Endodermal cell (in vitro differentiated cells): Measurements from ENCODE around the gene MBP. TPM values are rescaled to one million over a fixed set of nuclear protein-coding genes. Genes with fewer than 3 reads are reported as not detected.

Experiments used
- DNase-seq: peaks from one replicate; pipeline ENCODE4 v3.0.0-alpha.2; 2017
- H3K27ac ChIP-seq: 2 replicates; pipeline ENCODE4 v1.5.1; 2013; ENCODE audit warnings: mild to moderate bottlenecking, low read depth, low read length, moderate library complexity
- H3K27me3 ChIP-seq: 2 replicates; pipeline ENCODE4 v1.6.1; 2013; ENCODE audit warnings: mild to moderate bottlenecking, low read length, moderate library complexity; ENCODE audit not compliant: insufficient read depth, control insufficient read depth, poor library complexity, severe bottlenecking
- H3K36me3 ChIP-seq: 2 replicates; pipeline ENCODE4 v1.7.0; 2013; ENCODE audit warnings: mild to moderate bottlenecking, low read length, moderate library complexity; ENCODE audit not compliant: control insufficient read depth, insufficient read depth
- H3K4me1 ChIP-seq: one replicate; pipeline ENCODE4 v1.7.0; 2013; ENCODE audit warnings: low read length; ENCODE audit not compliant: control insufficient read depth, insufficient read depth
- H3K4me3 ChIP-seq: 2 replicates; pipeline ENCODE4 v1.5.1; 2013; ENCODE audit warnings: mild to moderate bottlenecking, low read length, moderate library complexity
- H3K9ac ChIP-seq: 2 replicates; pipeline ENCODE4 v1.6.1; 2013; ENCODE audit warnings: mild to moderate bottlenecking, low read length, moderate library complexity; ENCODE audit not compliant: poor library complexity, severe bottlenecking; ENCODE audit errors: extremely low read depth
- H3K9me3 ChIP-seq: 2 replicates; pipeline ENCODE4 v1.6.1; 2013; ENCODE audit warnings: mild to moderate bottlenecking, low read length, moderate library complexity; ENCODE audit not compliant: control insufficient read depth
- H3K27ac Mint-ChIP-seq: 2 replicates; pipeline ENCODE4 v1.8.0; 2020; ENCODE audit warnings: mixed read lengths
- H3K27me3 Mint-ChIP-seq: 2 replicates; pipeline ENCODE4 v1.8.0; 2021; ENCODE audit warnings: mild to moderate bottlenecking, mixed read lengths; ENCODE audit not compliant: insufficient read depth
- H3K36me3 Mint-ChIP-seq: 2 replicates; pipeline ENCODE4 v1.8.0; 2020; ENCODE audit warnings: low read depth, mixed read lengths
- H3K4me1 Mint-ChIP-seq: 2 replicates; pipeline ENCODE4 v1.8.0; 2020; ENCODE audit warnings: mixed read lengths
- H3K4me3 Mint-ChIP-seq: 2 replicates; pipeline ENCODE4 v1.8.0; 2020; ENCODE audit warnings: mild to moderate bottlenecking, moderate library complexity, mixed read lengths
- H3K9me3 Mint-ChIP-seq: 2 replicates; pipeline ENCODE4 v1.8.0; 2020; ENCODE audit warnings: mild to moderate bottlenecking, mixed read lengths
- CTCF ChIP-seq: fragments of 200-600 bp; sonication (generic); conservative IDR thresholded peaks from 2 replicates; pipeline ENCODE4 v1.5.0; 2021; ENCODE audit warnings: antibody characterized with exemption, mild to moderate bottlenecking
- WGBS, 2 experiments: methylation state at CpG; one replicate each; pipeline versions ENCODE4 v1.1.5 to v1.1.7; 2013; ENCODE audit warnings: missing lambda C conversion rate in 2 of 2, mixed read lengths in 1 of 2; ENCODE audit not compliant: insufficient coverage in 1 of 2, insufficient read length in 1 of 2; 5-methylcytosine and 5-hydroxymethylcytosine counted together
- total RNA-seq, 2 donors: library from RNA; stranded (reverse); fragmentation: NEBNext Ultra II Directional in 1 of 2; extraction: Animal tissue kit (Norgen Biotek cat#: 25700) in 1 of 2; gene quantifications; 2 replicates in 1 of 2; 3 replicates in 1 of 2; pipeline ENCODE4 v1.2.1, GENCODE V29; 2021

The MBP gene
- total RNA-seq, 2 donors from 2014 or later: 16.3 to 19.0 TPM

GRCh38 chr18:77092104-77093066, 40.2 kb downstream of the MBP start:
- H3K4me3 Mint-ChIP-seq: no peak overlapping the region
- peaks cover 2% of the 10 kb centered on the region for H3K27me3 Mint-ChIP-seq
- H3K36me3 Mint-ChIP-seq: peaks cover 2% of the 10 kb centered on the region
- no peaks in the 10 kb centered on the region for H3K9me3 ChIP-seq
- DNase-seq: no peak
- H3K4me3 ChIP-seq: no peak overlapping the region
- no peaks in the 10 kb centered on the region for H3K9me3 Mint-ChIP-seq
- no peaks in the 10 kb centered on the region for H3K4me1 ChIP-seq
- H3K27ac Mint-ChIP-seq: no peak overlapping the region
- WGBS, 2 experiments: 92 to 93% methylated on average over 32 to 48 of the region's 48 CpGs
- no peak overlapping the region for H3K9ac ChIP-seq
- peaks cover 24% of the 10 kb centered on the region for H3K4me1 Mint-ChIP-seq
- no peak for TF ChIP-seq CTCF
- H3K27me3 ChIP-seq: no peaks in the 10 kb centered on the region
- H3K27ac ChIP-seq: no peak overlapping the region
- H3K36me3 ChIP-seq: no peaks in the 10 kb centered on the region

- Mint-ChIP-seq H3K36me3 (peaks cover 2% of the 10 kb centered on the region), H3K4me1 (peaks cover 24% of the 10 kb centered on the region), H3K4me3 (no peak overlapping the region), H3K27me3 (peaks cover 11% of the 10 kb centered on the region), H3K27ac (no peak overlapping the region), H3K9me3 (no peaks in the 10 kb centered on the region)
- Histone ChIP-seq H3K36me3 (no peaks in the 10 kb centered on the region), H3K27me3 (peaks cover 10% of the 10 kb centered on the region), H3K9me3 (no peaks in the 10 kb centered on the region), H3K4me3 (no peak overlapping the region), H3K4me1 (no peaks in the 10 kb centered on the region), H3K27ac (no peak overlapping the region), H3K9ac (no peak overlapping the region)
- WGBS, 2 experiments: 92% methylated on average over 4 of the region's 5 CpGs; no CpG with 5 or more reads in 1 of the 2 experiments
- TF ChIP-seq CTCF: no peak
- no peak for DNase-seq
These were observed 41.2 kb downstream of the MBP start for GRCh38 chr18:77091366-77091765.

- Histone ChIP-seq H3K27me3 (peaks cover 17% of the 10 kb centered on the region), H3K27ac (no peak overlapping the region), H3K9me3 (no peaks in the 10 kb centered on the region), H3K9ac (no peak overlapping the region), H3K4me1 (no peaks in the 10 kb centered on the region), H3K4me3 (no peak overlapping the region), H3K36me3 (no peaks in the 10 kb centered on the region)
- H3K4me3 Mint-ChIP-seq: no peak overlapping the region
- peaks cover 2% of the 10 kb centered on the region for H3K36me3 Mint-ChIP-seq
- H3K27me3 Mint-ChIP-seq: peaks cover 18% of the 10 kb centered on the region
- peaks cover 20% of the 10 kb centered on the region for H3K4me1 Mint-ChIP-seq
- no peak for DNase-seq
- no peak overlapping the region for H3K27ac Mint-ChIP-seq
- H3K9me3 Mint-ChIP-seq: no peaks in the 10 kb centered on the region
- WGBS, 2 experiments: 89 to 98% methylated on average over 12 to 18 of the region's 18 CpGs
- TF ChIP-seq CTCF: no peak
These were observed 41.9 kb downstream of the MBP start for GRCh38 chr18:77090546-77091174.
